ENCODE measurements around the gene ORAI1. TPM values are rescaled to one million over a fixed set of nuclear protein-coding genes. Genes with fewer than 3 reads are reported as not detected.

Gene ORAI1
- total RNA-seq, 1 experiment from 2014 or later, result 33.9 TPM

GRCh38 chr12:121628037-121628436 lies 1.7 kb downstream of the ORAI1 start:
- no peak for DNase-seq
- ChIA-PET POLR2A (interaction anchor here (2.2 kb wide), 2 partner anchors 41 to 45 kb away, joined by 8 to 11 read pairs; partner anchors contain the start of gene MORN3), CTCF (interaction anchor here (0.6 to 5.3 kb wide), 5 partner anchors 18 to 145 kb away, joined by 3 to 77 read pairs (median 19); partner anchors contain the start of gene MORN3)
- H3K4me1 ChIP-seq, result peaks cover 23% of the 10 kb centered on the region
- Mint-ChIP-seq H3K36me3 (ENCODE audit: insufficient read depth, unreplicated experiment) (peaks cover 30% of the 10 kb centered on the region), H3K27ac (ENCODE audit: unreplicated experiment) (peak overlapping the region; percentile 81), H3K9me3 (ENCODE audit: unreplicated experiment) (no peaks in the 10 kb centered on the region), H3K27me3 (ENCODE audit: insufficient read depth, unreplicated experiment) (no peaks in the 10 kb centered on the region), H3K4me3 (ENCODE audit: unreplicated experiment) (peak overlapping the region; percentile 84), H3K4me1 (ENCODE audit: low read depth, unreplicated experiment) (peaks cover 15% of the 10 kb centered on the region)
- H3K27me3 ChIP-seq (replicated peaks; ENCODE audit: control insufficient read depth, insufficient read depth, low read length), result no peaks in the 10 kb centered on the region
- peak overlapping the region; percentile 86 for H3K4me3 ChIP-seq (ENCODE audit: low read depth, low read length)
- intact Hi-C loops (cut with micrococcal nuclease; ENCODE audit: unreplicated experiment), result no loop called here
- H3K36me3 ChIP-seq (ENCODE audit: control insufficient read depth, insufficient read depth, low read length), result peaks cover 1% of the 10 kb centered on the region
- TF ChIP-seq CTCF (IDR thresholded peaks at IDR 0.05; ENCODE audit: insufficient read depth in 1 of 2, low read depth in 1 of 2, low read length in 1 of 2, severe bottlenecking in 1 of 2, unreplicated experiment in 1 of 2), result no peak
- H3K9me3 ChIP-seq, result no peaks in the 10 kb centered on the region
- BruUV-seq (replicated peaks), result no TSS peak

- CTCF ChIA-PET, result interaction anchor here (3.1 kb wide), 1 partner anchor 40 kb away, joined by 30 read pairs; the partner anchor contains the start of gene MORN3
Measured at GRCh38 chr12:121628536-121628935, 2.2 kb downstream of the ORAI1 start.

GRCh38 chr12:121630791-121631355 lies 4.5 kb downstream of the ORAI1 start:
- Mint-ChIP-seq H3K9me3 (ENCODE audit: unreplicated experiment) (no peaks in the 10 kb centered on the region), H3K4me1 (ENCODE audit: low read depth, unreplicated experiment) (peaks cover 9% of the 10 kb centered on the region), H3K27ac (ENCODE audit: unreplicated experiment) (no peak overlapping the region), H3K4me3 (ENCODE audit: unreplicated experiment) (no peak overlapping the region), H3K27me3 (ENCODE audit: insufficient read depth, unreplicated experiment) (no peaks in the 10 kb centered on the region), H3K36me3 (ENCODE audit: insufficient read depth, unreplicated experiment) (peaks cover 29% of the 10 kb centered on the region)
- no peak for DNase-seq
- H3K27me3 ChIP-seq (replicated peaks; ENCODE audit: control insufficient read depth, insufficient read depth, low read length), result no peaks in the 10 kb centered on the region
- peaks cover 11% of the 10 kb centered on the region for H3K4me1 ChIP-seq
- peaks cover 2% of the 10 kb centered on the region for H3K36me3 ChIP-seq (ENCODE audit: control insufficient read depth, insufficient read depth, low read length)
- intact Hi-C loops (cut with micrococcal nuclease; ENCODE audit: unreplicated experiment), result no loop called here
- no peak overlapping the region for H3K4me3 ChIP-seq (ENCODE audit: low read depth, low read length)
- BruUV-seq (replicated peaks), result no TSS peak
- no peaks in the 10 kb centered on the region for H3K9me3 ChIP-seq
- ChIA-PET CTCF (no interaction called here), POLR2A (no interaction called here)
- TF ChIP-seq CTCF (IDR thresholded peaks at IDR 0.05; ENCODE audit: insufficient read depth in 1 of 2, low read depth in 1 of 2, low read length in 1 of 2, severe bottlenecking in 1 of 2, unreplicated experiment in 1 of 2), result no peak

More at GRCh38 chr12:121628536-121628935, 2.2 kb downstream of the ORAI1 start:
- no peak for DNase-seq
- no peak overlapping the region for H3K27ac Mint-ChIP-seq (ENCODE audit: unreplicated experiment)
- TF ChIP-seq CTCF (IDR thresholded peaks at IDR 0.05; ENCODE audit: insufficient read depth in 1 of 2, low read depth in 1 of 2, low read length in 1 of 2, severe bottlenecking in 1 of 2, unreplicated experiment in 1 of 2), result no peak
- intact Hi-C loops (cut with micrococcal nuclease; ENCODE audit: unreplicated experiment), result no loop called here
- Histone ChIP-seq H3K27me3 (replicated peaks; ENCODE audit: control insufficient read depth, insufficient read depth, low read length) (no peaks in the 10 kb centered on the region), H3K4me1 (peaks cover 25% of the 10 kb centered on the region), H3K36me3 (ENCODE audit: control insufficient read depth, insufficient read depth, low read length) (peaks cover 2% of the 10 kb centered on the region), H3K9me3 (no peaks in the 10 kb centered on the region), H3K4me3 (ENCODE audit: low read depth, low read length) (peak overlapping the region; percentile 86; the same call in 1 of the 2 replicates)
- H3K9me3 Mint-ChIP-seq (ENCODE audit: unreplicated experiment), result no peaks in the 10 kb centered on the region
- H3K4me3 Mint-ChIP-seq (ENCODE audit: unreplicated experiment), result no peak overlapping the region
- H3K27me3 Mint-ChIP-seq (ENCODE audit: insufficient read depth, unreplicated experiment), result no peaks in the 10 kb centered on the region
- POLR2A ChIA-PET, result interaction anchor here (0.6 to 2.2 kb wide), 2 partner anchors 14 to 41 kb away, joined by 6 to 11 read pairs; partner anchors contain the start of gene MORN3
- BruUV-seq (replicated peaks), result no TSS peak
- H3K4me1 Mint-ChIP-seq (ENCODE audit: low read depth, unreplicated experiment), result peaks cover 11% of the 10 kb centered on the region
- peaks cover 30% of the 10 kb centered on the region for H3K36me3 Mint-ChIP-seq (ENCODE audit: insufficient read depth, unreplicated experiment)
